Measurements from ENCODE around the gene FIBCD1. TPM values are rescaled to one million over a fixed set of nuclear protein-coding genes. Genes with fewer than 3 reads are reported as not detected.

FIBCD1 gene
- total and polyA plus RNA-seq, 2 of the 8 experiments (the other 6 are each of a cell fraction or from before 2014, with no cell fraction given), result 6.1 to 8.8 TPM

GRCh38 chr9:130866474-130866965 lies 72.5 kb downstream of the FIBCD1 start (continued):
- TF ChIP-seq TAF7 (optimal IDR thresholded peaks at IDR 0.05; ENCODE audit: borderline replicate concordance, low read depth, low read length) (peak; percentile 61), EP300 (IDR thresholded peaks at IDR 0.05; ENCODE audit: borderline replicate concordance in 1 of 2, low read depth in 2 of 2, low read length in 2 of 2) (no peak), JUND (IDR thresholded peaks at IDR 0.05; ENCODE audit: low read length) (0 out of 2 replicates have a peak, but pooled peaks have one; percentile 28), ASH2L (IDR thresholded peaks at IDR 0.05; ENCODE audit: low read length) (no peak), NANOG (IDR thresholded peaks at IDR 0.05; ENCODE audit: insufficient read depth, low read depth, low read length, poor library complexity, severe bottlenecking) (no peak)
- TF ChIP-seq, protein P1, sequence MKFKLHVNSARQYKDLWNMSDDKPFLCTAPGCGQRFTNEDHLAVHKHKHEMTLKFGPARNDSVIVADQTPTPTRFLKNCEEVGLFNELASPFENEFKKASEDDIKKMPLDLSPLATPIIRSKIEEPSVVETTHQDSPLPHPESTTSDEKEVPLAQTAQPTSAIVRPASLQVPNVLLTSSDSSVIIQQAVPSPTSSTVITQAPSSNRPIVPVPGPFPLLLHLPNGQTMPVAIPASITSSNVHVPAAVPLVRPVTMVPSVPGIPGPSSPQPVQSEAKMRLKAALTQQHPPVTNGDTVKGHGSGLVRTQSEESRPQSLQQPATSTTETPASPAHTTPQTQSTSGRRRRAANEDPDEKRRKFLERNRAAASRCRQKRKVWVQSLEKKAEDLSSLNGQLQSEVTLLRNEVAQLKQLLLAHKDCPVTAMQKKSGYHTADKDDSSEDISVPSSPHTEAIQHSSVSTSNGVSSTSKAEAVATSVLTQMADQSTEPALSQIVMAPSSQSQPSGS (IDR thresholded peaks at IDR 0.05; ENCODE audit: low read length), result 0 out of 2 replicates have a peak, but pooled peaks have one; percentile 58
